Brain microvascular endothelial cell (primary cell): ENCODE data around the gene VPS37D.

ENCODE experiments used
- DNase-seq: peaks from one replicate; pipeline ENCODE4 v3.0.0-alpha.2; 2020
- H3K27ac ChIP-seq: fragments of 250-450 bp; sonication (Bioruptor Pico); 2 replicates; pipeline ENCODE4 v1.5.1; 2020; ENCODE audit warnings: mild to moderate bottlenecking, moderate library complexity
- H3K27me3 ChIP-seq: fragments of 250-450 bp; sonication (Bioruptor Pico); replicated peaks from 2 replicates; pipeline ENCODE4 v1.5.1; 2020; ENCODE audit warnings: mild to moderate bottlenecking
- H3K36me3 ChIP-seq: fragments of 250-450 bp; sonication (Bioruptor Pico); replicated peaks from 2 replicates; pipeline ENCODE4 v1.5.1; 2020; ENCODE audit warnings: mild to moderate bottlenecking
- H3K4me3 ChIP-seq: 2 replicates; pipeline ENCODE4 v1.5.1; 2011; ENCODE audit warnings: low read depth, mild to moderate bottlenecking, control low read depth, low read length, moderate library complexity
- in situ Hi-C: cut with HindIII; loops from 2 replicates; pipeline ENCODE4 v1.10.0; 2017; ENCODE audit warnings: low sequenced_read_pairs, low pct_ligation_motif_present
- TF ChIP-seq, protein P1 (sequence below): IDR thresholded peaks from 2 replicates; pipeline ENCODE4 v1.5.1; 2011; ENCODE audit warnings: low read depth, mild to moderate bottlenecking, moderate library complexity, low read length, control low read depth, inconsistent platforms; ENCODE audit errors: missing control alignments

The VPS37D gene

DNA sequence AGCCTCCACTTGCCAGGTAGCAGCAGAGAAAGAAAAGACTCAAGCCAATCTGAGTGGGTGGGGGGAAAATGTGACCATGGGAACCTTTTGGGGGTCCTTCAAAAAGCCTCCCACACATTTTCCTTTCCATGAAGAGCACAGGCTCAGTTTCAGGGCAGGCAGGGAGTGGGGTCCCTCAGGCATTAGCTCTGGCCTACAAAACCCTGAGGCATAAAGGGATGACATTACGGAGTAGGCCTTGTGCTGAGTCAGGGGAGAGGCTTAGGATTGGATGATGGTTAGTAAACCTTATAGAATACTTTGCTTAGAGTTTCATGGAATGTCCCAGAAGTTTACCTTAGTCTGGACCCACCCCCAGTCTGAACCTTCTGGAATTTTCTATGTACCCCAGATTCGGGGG is 12.1 kb downstream of the VPS37D start:
- no peak for DNase-seq
- no peak overlapping the region for H3K4me3 ChIP-seq
- peaks cover 5% of the 10 kb centered on the region for H3K36me3 ChIP-seq
- no peak overlapping the region for H3K27ac ChIP-seq
- H3K27me3 ChIP-seq = no peaks in the 10 kb centered on the region
- in situ Hi-C loops = no loop called here
- TF ChIP-seq, protein P1, sequence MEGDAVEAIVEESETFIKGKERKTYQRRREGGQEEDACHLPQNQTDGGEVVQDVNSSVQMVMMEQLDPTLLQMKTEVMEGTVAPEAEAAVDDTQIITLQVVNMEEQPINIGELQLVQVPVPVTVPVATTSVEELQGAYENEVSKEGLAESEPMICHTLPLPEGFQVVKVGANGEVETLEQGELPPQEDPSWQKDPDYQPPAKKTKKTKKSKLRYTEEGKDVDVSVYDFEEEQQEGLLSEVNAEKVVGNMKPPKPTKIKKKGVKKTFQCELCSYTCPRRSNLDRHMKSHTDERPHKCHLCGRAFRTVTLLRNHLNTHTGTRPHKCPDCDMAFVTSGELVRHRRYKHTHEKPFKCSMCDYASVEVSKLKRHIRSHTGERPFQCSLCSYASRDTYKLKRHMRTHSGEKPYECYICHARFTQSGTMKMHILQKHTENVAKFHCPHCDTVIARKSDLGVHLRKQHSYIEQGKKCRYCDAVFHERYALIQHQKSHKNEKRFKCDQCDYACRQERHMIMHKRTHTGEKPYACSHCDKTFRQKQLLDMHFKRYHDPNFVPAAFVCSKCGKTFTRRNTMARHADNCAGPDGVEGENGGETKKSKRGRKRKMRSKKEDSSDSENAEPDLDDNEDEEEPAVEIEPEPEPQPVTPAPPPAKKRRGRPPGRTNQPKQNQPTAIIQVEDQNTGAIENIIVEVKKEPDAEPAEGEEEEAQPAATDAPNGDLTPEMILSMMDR = no peak

DNA sequence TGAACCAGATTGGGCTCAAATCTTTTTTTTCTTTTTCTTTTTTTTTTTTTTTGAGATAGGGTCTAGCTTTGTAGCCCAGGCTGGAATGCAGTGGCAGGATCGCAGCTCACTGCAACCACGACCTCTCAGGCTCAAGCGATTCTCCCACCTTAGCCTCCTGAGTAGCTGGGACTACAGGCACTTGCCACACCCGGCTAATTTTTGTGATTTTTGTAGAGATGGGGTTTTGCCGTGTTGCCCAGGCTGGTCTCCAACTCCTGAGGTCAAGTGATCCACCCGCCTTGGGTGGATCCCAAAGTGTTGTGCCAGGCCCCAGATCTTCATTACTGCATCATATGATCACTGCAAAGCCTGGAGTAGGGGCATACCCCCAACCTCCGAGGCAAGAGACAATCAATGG is 12.9 kb downstream of the VPS37D start:
- no peak overlapping the region for H3K27ac ChIP-seq
- peaks cover 5% of the 10 kb centered on the region for H3K36me3 ChIP-seq
- no peak for DNase-seq
- no peaks in the 10 kb centered on the region for H3K27me3 ChIP-seq
- TF ChIP-seq, protein P1 = no peak
- in situ Hi-C loops = no loop called here
- H3K4me3 ChIP-seq = no peak overlapping the region

DNA sequence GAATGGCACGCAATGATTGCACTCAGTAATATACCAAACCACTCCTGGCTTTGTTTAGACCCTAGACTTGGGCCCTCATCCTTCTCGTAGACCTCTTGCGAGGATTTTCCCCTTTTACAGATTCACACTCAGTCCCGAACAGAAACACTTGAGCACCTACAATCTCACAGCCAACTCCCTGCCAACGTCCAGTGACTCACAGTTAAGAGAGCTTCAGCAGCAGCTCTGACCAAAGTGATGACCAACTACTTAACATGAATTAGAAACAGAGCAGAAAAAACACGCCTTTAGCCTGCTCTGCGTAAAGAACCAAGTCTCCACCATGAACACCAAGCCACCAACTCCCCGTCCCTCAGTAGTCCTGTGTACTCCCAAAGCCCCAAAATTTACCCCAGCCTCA is 13.4 kb downstream of the VPS37D start:
- Histone ChIP-seq H3K27ac (no peak overlapping the region), H3K4me3 (no peak overlapping the region), H3K36me3 (peaks cover 5% of the 10 kb centered on the region), H3K27me3 (no peaks in the 10 kb centered on the region)
- peak; percentile 48 for DNase-seq
- TF ChIP-seq, protein P1 = no peak
- in situ Hi-C loops = no loop called here

DNA sequence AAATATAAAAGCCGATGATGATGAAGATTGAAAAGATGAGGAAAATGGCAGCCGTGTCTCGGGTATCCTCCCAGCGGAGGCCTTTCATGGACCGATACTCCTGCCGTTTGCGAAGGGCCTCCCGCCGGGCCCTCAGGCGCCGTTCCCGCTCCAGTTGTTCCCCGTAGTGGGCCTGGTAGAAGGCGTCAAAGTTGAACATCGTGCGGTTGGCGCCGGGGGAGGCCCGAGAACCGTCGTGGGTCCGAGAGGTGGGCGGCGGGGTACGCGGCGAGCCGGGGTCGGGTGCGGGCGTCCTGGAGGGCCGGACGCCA is 15.1 kb downstream of the VPS37D start:
- Histone ChIP-seq H3K36me3 (peaks cover 15% of the 10 kb centered on the region), H3K4me3 (peak overlapping the region; percentile 95), H3K27ac (peak overlapping the region; percentile 94), H3K27me3 (no peaks in the 10 kb centered on the region)
- TF ChIP-seq, protein P1 = no peak
- no peak for DNase-seq
- in situ Hi-C loops = no loop called here

DNA sequence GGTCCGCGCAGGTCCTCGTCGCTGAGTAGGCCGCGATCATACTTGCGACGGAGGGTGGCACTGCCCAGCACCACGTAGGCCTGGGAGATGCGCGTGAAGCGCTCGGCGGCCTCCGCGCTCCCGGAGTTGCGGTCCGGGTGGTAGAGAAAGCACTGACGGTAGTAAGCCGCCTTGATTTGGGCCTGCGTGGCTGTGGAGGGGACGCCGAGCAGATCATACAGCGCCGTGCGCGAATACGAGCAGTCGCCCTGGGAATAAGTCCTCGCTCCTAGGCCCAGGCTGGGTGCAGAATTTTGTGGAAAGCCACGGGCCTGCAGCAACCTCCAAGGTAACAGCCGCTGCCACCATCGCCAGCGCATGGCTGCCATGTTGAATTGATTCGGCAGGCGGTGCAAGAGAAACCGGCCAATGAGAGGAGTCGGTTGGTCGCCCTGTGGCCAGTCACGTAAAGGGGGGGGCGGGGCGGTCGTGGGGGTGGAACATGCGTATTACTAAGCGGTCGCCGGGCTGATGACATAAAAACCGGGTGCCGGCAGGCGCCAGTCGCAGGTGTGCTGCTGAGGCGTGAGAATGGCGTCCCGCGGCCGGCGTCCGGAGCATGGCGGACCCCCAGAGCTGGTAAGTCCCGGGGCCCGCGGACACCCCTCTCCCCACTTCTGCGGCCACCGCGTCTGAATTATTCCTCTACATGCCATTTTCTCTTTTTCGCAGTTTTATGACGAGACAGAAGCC is 15.6 kb downstream of the VPS37D start, which contains the start of the genes BUD23 and DNAJC30:
Gene BUD23 (plus strand): TSS at position 542 of the 732 bp plus-strand sequence. CDS start 29 bp downstream, at position 571.
Gene DNAJC30 (minus strand): TSS at position 398 of the 732 bp plus-strand sequence. CDS start 30 bp downstream, at position 368.
- DNase-seq = peak; percentile 98
- in situ Hi-C loops = no loop called here
- TF ChIP-seq, protein P1 = no peak
- no peaks in the 10 kb centered on the region for H3K27me3 ChIP-seq
- peak within 1 kb of the TSS; percentile 94 for H3K27ac ChIP-seq
- peaks cover 15% of the 10 kb centered on the region for H3K36me3 ChIP-seq
- peak within 1 kb of the TSS; percentile 95 for H3K4me3 ChIP-seq
